ENCODE results near the gene GPC5. TPM values are rescaled to one million over a fixed set of nuclear protein-coding genes. Genes with fewer than 3 reads are reported as not detected.

Gene GPC5
- total and polyA plus RNA-seq, 2 of the 8 experiments (the other 6 are each of a cell fraction or from before 2014, with no cell fraction given), result 0.20 to 0.39 TPM

DNA sequence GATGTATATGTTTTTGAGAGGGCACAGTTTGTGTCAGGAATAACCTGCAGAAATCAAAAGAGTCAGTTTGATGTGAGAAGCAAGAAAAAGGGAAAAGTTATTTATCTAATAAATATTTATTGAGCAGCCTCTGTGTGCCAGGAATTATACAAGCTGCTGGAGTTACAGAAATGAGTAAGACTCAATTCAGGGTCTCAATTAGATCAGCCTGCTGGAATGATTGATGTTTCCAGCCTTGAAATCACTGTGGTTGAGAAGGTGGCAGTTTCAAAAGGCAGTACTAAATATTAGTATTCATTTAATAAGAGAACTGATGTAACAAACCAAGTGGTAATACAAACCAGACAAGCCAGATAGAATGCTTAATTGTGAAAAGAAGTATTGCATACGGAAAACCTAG is 1045.8 kb downstream of the GPC5 start:
- H4K20me1 ChIP-seq (replicated peaks in 1 of 2; ENCODE audit: control insufficient read depth in 1 of 2, insufficient read depth in 2 of 2, low read length in 2 of 2), result no peaks in the 10 kb centered on the region
- H3K18ac ChIP-seq (ENCODE audit: extremely low read depth, low read length), result no peak overlapping the region
- H3K4me3 ChIP-seq (ENCODE audit: extremely low read depth in 1 of 4, insufficient read depth in 2 of 4, low read depth in 3 of 4, low read length in 4 of 4), result no peak overlapping the region
- H4K5ac ChIP-seq (ENCODE audit: insufficient read length, low read depth, low read length), result no peak overlapping the region
- H3K79me2 ChIP-seq (ENCODE audit: control insufficient read depth in 1 of 2, insufficient read depth in 2 of 2, low read length in 2 of 2), result no peaks in the 10 kb centered on the region
- no peak overlapping the region for H4K91ac ChIP-seq (replicated peaks; ENCODE audit: insufficient read length, low read length)
- ChIA-PET CTCF (ENCODE audit: partially characterized antibody) (interaction anchor here (0.6 kb wide), 1 partner anchor 38 kb away, joined by 3 read pairs; no protein-coding TSS in a partner anchor), POLR2A (ENCODE audit: partially characterized antibody) (no interaction called here)
- no peak overlapping the region for H2BK120ac ChIP-seq (replicated peaks; ENCODE audit: low read depth, low read length)
- no peak overlapping the region for H3K9ac ChIP-seq (replicated peaks in 1 of 4; ENCODE audit: extremely low read depth in 1 of 4, low read depth in 3 of 4, low read length in 3 of 4)
- H2BK12ac ChIP-seq (ENCODE audit: low read depth, low read length), result no peak overlapping the region
- no peak overlapping the region for H3K23ac ChIP-seq (ENCODE audit: insufficient read length)
- no peaks in the 10 kb centered on the region for H3K79me1 ChIP-seq (ENCODE audit: low read depth, low read length)
- H2BK20ac ChIP-seq (ENCODE audit: low read length), result no peak overlapping the region
- H2AFZ ChIP-seq (ENCODE audit: low read length), result no peak overlapping the region
- no peaks in the 10 kb centered on the region for H3K36me3 ChIP-seq (ENCODE audit: control insufficient read depth in 2 of 4, insufficient read depth in 4 of 4, low read length in 3 of 4)
- H3K27ac ChIP-seq (ENCODE audit: low read depth, low read length), result no peak overlapping the region
- H3K9me3 ChIP-seq (ENCODE audit: insufficient read depth in 2 of 2, low read depth in 1 of 2, low read length in 1 of 2), result no peaks in the 10 kb centered on the region
- no peak overlapping the region for H3K14ac ChIP-seq (ENCODE audit: insufficient read length)
- DNase-seq (ENCODE audit: low read depth in 1 of 2, low spot score in 2 of 2) (no peak), FAIRE-seq (no peak)
- H3K56ac ChIP-seq (replicated peaks; ENCODE audit: insufficient read length, low read depth, low read length), result no peak overlapping the region
- no peak for TF ChIP-seq BRCA1 (IDR thresholded peaks at IDR 0.05; ENCODE audit: low read depth, low read length)
- TF ChIP-seq HDAC6 (IDR thresholded peaks at IDR 0.05; ENCODE audit: low read depth, low read length), result no peak
- TF ChIP-seq KDM1A (IDR thresholded peaks at IDR 0.05; ENCODE audit: borderline replicate concordance, low read length), result no peak
- no peak for TF ChIP-seq SRF (IDR thresholded peaks at IDR 0.05; ENCODE audit: low read depth, low read length)
- TF ChIP-seq TAF1 (IDR thresholded peaks at IDR 0.05; ENCODE audit: low read depth, low read length), result no peak
- TF ChIP-seq TAF7 (optimal IDR thresholded peaks at IDR 0.05; ENCODE audit: borderline replicate concordance, low read depth, low read length), result no peak
- no peak for TF ChIP-seq CEBPB (IDR thresholded peaks at IDR 0.05; ENCODE audit: low read depth, low read length)
- no peaks in the 10 kb centered on the region for H3K4me1 ChIP-seq (replicated peaks in 1 of 4; ENCODE audit: control insufficient read depth in 3 of 4, insufficient read depth in 4 of 4, low read length in 3 of 4)
- no peak overlapping the region for H4K8ac ChIP-seq (ENCODE audit: extremely low read depth, insufficient read depth, low read length)
- H3K23me2 ChIP-seq (ENCODE audit: low read depth, low read length), result no peaks in the 10 kb centered on the region
- H3K4ac ChIP-seq (replicated peaks; ENCODE audit: insufficient read length, low read depth, low read length), result no peak overlapping the region
- H3K4me2 ChIP-seq (ENCODE audit: insufficient read depth in 1 of 2, low read depth in 2 of 2, low read length in 2 of 2), result no peak overlapping the region
- no peak overlapping the region for H2AK5ac ChIP-seq (ENCODE audit: low read depth, low read length)
- 50% methylated on average over 1 of the region's 1 CpG; no CpG with 5 or more reads in 1 of the 2 experiments for WGBS, 2 experiments (ENCODE audit: extremely low coverage in 1 of 2, insufficient coverage in 1 of 2, insufficient read length in 1 of 2, insufficient replicate concordance in 2 of 2, low coverage in 1 of 2, low lambda C conversion rate in 2 of 2, missing lambda C conversion rate in 1 of 2)
- no peaks in the 10 kb centered on the region for H3K27me3 ChIP-seq (replicated peaks in 1 of 4; ENCODE audit: control insufficient read depth in 3 of 4, extremely low read depth in 1 of 4, insufficient read depth in 3 of 4, low read length in 3 of 4)
- no peak overlapping the region for H2BK15ac ChIP-seq (ENCODE audit: low read length)
- H2BK5ac ChIP-seq (ENCODE audit: low read depth, low read length), result no peak overlapping the region

Measured in H1 (cell line).